ENCODE measurements around the gene IL16.

Gene IL16

DNA sequence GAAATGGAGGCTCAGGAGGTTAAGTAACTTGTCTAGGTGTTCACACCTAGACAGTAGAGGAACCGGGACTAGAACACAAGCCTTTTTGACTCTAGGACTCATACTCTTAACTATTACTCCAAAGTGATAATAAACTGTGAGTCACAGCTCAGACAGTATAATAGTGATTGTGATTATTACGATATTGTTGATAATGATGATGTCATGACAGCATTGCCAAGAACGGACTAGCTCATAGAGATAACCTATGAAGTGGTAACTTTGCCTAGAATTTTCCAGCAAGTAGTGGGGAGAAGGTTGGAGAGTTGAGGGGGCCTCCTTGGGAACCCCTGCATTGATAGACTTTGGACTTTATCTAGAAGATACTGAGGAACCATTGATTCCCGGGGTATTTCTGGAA, 93.2 kb downstream of the IL16 start:
- DNase-seq (ENCODE audit: low read depth, low spot score), result no peak
- ChIA-PET POLR2A (no interaction called here), CTCF (interaction anchor here (0.8 to 3.5 kb wide), 3 partner anchors 15 to 47 kb away, joined by 3 to 22 read pairs (median 9); no protein-coding TSS in a partner anchor)
- TF ChIP-seq, protein P1, sequence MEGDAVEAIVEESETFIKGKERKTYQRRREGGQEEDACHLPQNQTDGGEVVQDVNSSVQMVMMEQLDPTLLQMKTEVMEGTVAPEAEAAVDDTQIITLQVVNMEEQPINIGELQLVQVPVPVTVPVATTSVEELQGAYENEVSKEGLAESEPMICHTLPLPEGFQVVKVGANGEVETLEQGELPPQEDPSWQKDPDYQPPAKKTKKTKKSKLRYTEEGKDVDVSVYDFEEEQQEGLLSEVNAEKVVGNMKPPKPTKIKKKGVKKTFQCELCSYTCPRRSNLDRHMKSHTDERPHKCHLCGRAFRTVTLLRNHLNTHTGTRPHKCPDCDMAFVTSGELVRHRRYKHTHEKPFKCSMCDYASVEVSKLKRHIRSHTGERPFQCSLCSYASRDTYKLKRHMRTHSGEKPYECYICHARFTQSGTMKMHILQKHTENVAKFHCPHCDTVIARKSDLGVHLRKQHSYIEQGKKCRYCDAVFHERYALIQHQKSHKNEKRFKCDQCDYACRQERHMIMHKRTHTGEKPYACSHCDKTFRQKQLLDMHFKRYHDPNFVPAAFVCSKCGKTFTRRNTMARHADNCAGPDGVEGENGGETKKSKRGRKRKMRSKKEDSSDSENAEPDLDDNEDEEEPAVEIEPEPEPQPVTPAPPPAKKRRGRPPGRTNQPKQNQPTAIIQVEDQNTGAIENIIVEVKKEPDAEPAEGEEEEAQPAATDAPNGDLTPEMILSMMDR (IDR thresholded peaks at IDR 0.05; ENCODE audit: insufficient read depth, low read length, missing control alignments), result no peak
- H3K4me3 ChIP-seq (ENCODE audit: low read depth, low read length), result no peak overlapping the region

DNA sequence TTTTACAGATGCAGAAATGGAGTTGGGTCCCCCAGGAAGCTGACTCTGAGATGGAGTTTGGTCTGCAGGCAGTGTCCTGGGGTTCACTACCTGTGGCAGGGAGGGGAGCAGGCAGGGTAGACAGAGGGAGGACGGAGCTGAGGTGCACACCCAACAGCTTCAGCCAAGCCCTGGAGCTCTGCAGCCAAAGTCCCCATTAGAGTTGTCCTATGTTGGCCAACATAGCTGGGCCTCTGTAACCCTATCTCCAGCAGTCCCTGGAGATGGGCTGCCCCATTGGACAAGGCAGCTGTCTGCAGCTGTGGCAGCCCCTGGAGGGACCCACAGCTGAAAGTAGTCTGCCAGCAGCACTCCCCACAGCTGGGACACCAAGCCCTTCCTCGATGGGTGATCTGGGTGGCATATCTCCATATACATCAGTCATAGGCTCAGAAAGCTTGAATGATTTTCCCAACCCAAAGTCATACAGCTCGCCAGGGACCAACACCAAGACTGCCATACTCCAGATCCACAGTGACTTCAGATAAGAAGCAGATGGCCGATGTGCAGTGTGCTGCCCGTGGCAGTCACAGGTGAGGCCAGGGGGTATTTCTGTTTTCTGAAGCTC, 95.3 kb downstream of the IL16 start:
- H3K4me3 ChIP-seq (ENCODE audit: low read depth, low read length), result no peak overlapping the region
- ChIA-PET CTCF (interaction anchor here (0.9 to 3.5 kb wide), 5 partner anchors 16 to 186 kb away, joined by 3 to 22 read pairs (median 6); no protein-coding TSS in a partner anchor), POLR2A (no interaction called here)
- DNase-seq (ENCODE audit: low read depth, low spot score), result no peak
- TF ChIP-seq, protein P1 (IDR thresholded peaks at IDR 0.05; ENCODE audit: insufficient read depth, low read length, missing control alignments), result no peak

DNA sequence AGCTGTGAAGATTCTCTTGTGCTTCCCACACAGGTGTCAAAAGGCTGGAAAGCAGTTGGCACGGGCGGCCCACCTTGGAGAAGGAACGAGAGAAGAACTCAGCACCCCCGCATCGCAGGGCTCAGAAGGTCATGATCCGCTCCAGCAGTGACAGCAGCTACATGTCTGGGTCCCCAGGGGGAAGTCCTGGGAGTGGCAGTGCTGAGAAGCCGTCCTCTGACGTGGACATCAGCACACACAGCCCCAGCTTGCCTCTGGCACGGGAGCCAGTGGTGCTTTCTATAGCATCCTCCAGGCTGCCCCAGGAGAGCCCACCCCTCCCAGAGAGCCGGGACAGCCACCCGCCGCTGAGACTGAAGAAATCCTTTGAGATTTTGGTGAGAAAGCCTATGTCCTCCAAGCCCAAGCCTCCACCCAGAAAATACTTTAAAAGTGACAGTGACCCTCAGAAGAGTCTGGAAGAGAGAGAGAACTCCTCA, 95.9 kb downstream of the IL16 start:
- ChIA-PET POLR2A (no interaction called here), CTCF (interaction anchor here (1.3 to 3.5 kb wide), 3 partner anchors 15 to 26 kb away, joined by 3 to 22 read pairs (median 8); no protein-coding TSS in a partner anchor)
- TF ChIP-seq, protein P1 (IDR thresholded peaks at IDR 0.05; ENCODE audit: insufficient read depth, low read length, missing control alignments), result no peak
- no peak overlapping the region for H3K4me3 ChIP-seq (ENCODE audit: low read depth, low read length)
- DNase-seq (ENCODE audit: low read depth, low spot score), result no peak

DNA sequence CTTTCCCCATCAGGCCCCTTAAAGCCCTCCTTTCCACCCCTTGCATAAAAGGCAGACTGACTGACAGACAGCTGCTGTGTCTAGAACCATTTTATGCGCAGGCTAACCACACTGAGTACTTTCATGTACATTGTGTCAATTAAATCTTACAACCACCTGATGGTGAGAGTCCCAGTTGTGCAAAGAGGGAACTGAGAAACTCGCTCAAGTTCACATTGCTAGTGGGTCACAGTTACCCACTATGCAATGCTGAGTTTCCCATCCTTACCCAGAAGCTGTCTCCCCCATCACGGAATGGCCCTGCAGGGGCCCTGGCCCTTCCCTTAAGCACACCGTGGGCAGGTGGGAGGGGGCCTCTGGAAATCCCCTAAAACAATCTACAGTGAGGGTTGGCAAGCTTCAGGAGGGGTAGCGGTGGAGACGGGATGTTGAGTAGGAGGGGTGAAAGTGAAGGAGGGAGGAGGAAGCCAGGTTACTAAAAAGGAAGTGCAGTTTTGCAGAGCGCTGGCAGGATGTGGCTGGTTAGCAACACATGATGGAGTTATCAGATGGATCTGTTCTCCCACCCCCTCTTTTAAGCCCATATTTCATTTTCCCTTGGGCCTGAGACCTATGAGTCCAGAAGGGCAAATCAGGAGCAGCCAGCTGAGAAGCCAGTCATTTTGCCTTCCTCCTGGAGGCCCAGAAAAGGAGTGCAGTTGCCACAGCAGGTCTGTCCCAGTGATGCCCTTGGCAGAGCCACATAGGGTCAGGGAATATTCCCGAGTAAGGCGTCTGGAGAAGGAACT, 97.2 kb downstream of the IL16 start:
- CTCF ChIA-PET, result interaction anchor here (0.8 to 1.5 kb wide), 3 partner anchors 13 to 28 kb away, joined by 3 to 4 read pairs (median 3); no protein-coding TSS in a partner anchor
- POLR2A ChIA-PET, result no interaction called here
- no peak for DNase-seq (ENCODE audit: low read depth, low spot score)
- H3K4me3 ChIP-seq (ENCODE audit: low read depth, low read length), result no peak overlapping the region
- TF ChIP-seq, protein P1 (IDR thresholded peaks at IDR 0.05; ENCODE audit: insufficient read depth, low read length, missing control alignments), result no peak

DNA sequence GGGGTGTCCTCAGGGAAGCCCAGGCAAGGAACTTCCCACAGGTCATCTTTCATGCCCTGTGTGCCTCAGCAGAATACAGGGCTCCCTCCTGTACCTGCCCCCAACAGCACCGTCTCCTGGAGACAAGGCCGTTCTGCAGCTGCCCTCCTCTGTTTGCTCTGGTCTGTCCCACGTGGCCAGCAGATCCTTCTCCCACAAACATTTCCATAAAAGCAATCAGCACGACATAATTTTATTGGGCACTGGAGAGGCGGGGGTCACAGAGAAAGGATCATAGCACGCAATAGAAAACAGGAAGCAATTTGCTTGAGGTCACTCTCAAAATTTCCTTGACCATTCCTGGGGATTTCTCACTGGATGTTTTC, 97.8 kb downstream of the IL16 start:
- no peak for DNase-seq (ENCODE audit: low read depth, low spot score)
- CTCF ChIA-PET, result interaction anchor here (1.3 to 3.3 kb wide), 3 partner anchors 14 to 28 kb away, joined by 3 to 15 read pairs (median 3); no protein-coding TSS in a partner anchor
- POLR2A ChIA-PET, result no interaction called here
- H3K4me3 ChIP-seq (ENCODE audit: low read depth, low read length), result no peak overlapping the region
- TF ChIP-seq, protein P1 (IDR thresholded peaks at IDR 0.05; ENCODE audit: insufficient read depth, low read length, missing control alignments), result no peak

All from AG04449 (cell line).